Dermis microvascular lymphatic vessel endothelial cell (primary cell): ENCODE data around the gene SLC35F3. TPM values are rescaled to one million over a fixed set of nuclear protein-coding genes. Genes with fewer than 3 reads are reported as not detected.

ENCODE experiments used
- DNase-seq, 2 donors: peaks; one replicate each; pipeline versions ENCODE4 v3.0.0 to v3.0.0-alpha.2; 2010; ENCODE audit warnings: low read depth in 2 of 2
- total RNA-seq: library from RNA; depleted of rRNA; stranded (reverse); fragments of >200 nt; gene quantifications from 2 replicates; pipeline ENCODE4 v1.2.1, GENCODE V29; 2014

Gene SLC35F3
- total RNA-seq, 1 donor from 2014 or later, result not detected

DNA sequence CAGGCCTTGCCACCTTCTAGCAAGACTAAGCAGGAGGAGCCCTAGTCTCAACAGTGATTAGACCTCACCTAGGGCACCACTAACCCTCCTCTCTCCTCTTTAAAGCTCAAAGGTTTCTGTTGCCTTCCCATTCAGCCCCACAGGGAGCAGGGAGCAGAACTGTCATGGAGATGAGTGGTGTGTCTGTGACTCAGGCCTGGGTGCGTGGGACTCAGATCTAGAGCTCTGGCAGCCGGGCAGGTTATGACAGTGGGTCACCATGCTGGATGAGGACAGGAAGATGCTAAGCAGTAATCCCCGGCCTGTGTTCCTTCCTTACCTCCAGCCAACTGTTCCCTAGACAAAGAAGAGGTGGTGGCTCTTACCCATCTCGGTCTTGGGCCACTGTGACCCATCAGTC is 408.7 kb downstream of the SLC35F3 start:
- no peak for DNase-seq

DNA sequence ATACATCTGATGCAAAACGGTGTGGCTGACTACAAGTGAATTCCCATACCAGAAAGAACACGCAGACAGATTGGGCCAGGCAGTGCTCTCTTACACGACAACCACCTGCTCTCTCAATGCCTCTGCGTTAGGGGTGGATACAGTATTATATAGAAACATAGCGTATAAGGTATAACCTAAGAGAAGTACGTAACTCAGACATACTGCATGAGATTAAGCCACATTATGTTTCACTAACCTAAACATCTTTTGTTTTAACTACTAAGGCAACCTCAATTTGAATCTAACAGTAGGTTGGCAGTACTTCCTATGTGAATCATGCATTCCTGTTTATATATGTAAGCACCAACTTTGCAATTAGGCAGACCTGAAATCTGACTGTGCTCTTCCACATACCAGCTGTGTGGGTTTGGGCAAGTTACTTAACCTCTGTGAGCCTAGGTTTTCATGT is 410.6 kb downstream of the SLC35F3 start:
- DNase-seq, result peak; percentile 20 to 26

DNA sequence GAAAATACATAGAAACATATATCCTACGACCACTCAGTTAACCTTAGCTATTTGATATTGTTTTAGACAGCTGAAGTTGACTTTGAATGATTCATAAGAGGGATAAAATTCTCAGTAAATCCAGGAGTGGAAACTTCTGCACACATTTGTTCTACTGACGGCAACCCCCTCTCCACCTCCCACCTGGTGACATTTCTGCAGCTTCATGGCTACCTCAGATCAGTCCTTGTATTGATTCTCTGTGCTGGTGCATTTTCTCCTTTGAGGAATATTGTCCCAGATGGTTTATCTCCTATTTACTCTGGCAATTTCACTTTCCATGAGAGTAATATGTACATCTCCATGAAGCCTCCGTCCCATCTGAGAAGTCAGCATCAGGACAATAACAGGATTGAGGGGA is 411.1 kb downstream of the SLC35F3 start:
- no peak for DNase-seq

DNA sequence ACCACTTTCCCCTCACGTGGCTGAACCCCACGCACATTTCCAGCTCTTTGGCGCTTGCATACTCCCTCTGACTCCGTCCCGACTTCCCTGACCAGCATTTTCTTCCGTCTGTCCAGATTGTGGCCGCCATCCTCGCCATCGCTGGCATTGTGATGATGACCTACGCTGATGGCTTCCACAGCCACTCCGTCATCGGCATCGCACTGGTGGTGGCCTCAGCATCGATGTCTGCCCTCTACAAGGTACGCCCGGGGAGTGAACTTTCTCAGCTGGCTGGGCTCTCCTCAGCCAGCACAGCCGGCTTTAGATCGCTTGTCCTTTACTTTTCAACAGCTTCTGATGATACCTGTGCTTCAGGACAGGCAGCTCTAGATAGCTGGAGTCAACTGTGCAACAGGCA is 412.0 kb downstream of the SLC35F3 start:
- DNase-seq, result no peak

DNA sequence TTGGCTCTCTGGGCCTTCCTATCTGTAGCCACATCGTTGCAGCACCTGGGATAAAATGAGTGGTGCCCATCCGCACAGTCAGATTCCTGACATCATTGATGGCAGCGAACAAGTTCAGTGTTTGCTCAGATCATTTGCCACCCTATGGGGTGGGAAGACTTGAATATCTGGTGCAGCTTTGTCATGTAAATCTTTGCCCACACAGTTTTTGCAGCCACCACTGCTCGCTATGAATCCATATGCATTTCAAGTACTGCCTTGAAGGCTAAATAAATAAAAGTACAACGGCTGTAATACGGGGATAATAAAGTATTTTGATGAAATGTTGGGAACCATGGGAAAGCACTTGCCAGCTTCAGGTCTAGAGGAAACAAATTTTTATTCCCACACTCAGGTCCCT is 412.5 kb downstream of the SLC35F3 start:
- no peak for DNase-seq

DNA sequence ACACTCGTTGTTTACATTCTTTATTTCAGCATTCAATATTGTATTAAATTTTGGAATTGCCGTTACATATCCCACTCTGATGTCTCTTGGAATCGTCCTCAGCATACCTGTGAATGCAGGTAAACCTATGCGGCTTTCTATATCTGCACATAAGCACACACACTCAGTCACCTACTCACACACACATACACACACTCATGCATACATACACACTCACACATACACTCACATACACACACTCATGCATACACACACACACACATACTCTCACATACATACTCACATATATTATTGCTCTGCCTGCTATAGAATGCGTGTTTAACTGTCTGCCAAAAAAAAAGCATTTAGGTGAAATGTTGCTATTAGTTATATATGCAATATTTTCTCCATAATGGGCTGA is 415.6 kb downstream of the SLC35F3 start:
- no peak for DNase-seq

DNA sequence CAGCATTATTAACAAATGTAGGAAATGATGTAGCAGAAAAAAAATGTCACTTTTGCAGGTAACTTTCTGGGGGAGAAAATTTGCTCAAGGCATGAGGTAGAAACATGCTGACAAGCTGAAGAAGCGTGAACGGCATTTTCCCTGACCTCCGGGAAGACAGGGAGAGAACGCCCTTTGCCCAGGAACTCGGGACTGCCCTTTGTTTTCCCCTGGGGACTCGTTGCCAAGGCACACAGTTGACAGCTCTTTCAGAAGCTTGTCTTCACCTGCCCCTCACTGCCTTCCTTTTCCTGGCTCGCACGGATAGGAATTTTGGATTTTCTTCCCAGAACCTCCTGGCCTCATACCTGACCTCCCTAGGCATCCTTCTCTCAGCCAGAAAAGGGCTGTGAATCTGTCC is 416.1 kb downstream of the SLC35F3 start:
- no peak for DNase-seq

DNA sequence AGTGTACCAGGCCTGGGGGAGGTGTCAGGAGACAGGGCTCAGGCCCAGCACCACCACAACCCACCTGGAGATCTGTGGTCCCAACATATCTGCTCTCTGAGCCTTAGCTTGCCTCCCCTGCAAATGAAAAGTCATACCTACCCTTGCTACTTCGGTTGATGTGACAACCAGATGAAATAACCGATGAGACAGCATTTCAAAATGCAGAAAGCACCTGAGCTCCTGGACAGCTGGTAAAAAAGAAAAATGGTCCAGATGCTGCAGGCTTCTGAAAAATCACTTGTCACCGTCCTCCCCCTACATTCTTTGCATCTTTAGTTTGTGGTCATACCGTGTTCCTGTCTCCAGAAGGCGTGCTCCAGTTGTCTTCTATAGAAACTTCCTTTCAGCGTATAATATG is 416.8 kb downstream of the SLC35F3 start:
- no peak for DNase-seq

DNA sequence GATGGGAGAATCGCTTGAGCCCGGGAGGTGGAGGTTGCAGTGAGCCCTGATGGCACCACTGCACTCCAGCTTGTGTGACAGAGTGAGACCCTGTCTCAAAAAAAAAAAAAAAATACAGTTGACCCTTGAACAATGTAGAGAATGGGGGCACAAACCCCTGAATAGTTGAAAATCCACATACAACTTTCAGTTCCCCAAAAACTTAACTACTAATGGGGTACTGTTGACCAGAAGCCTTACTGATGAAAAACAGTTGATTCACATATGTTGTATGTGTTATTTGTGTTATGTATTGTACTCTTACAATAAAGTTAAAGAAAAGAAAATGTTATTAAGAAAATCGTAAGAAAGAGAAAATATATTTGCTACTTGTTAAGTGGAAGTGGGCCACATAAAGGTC is 417.6 kb downstream of the SLC35F3 start:
- no peak for DNase-seq

DNA sequence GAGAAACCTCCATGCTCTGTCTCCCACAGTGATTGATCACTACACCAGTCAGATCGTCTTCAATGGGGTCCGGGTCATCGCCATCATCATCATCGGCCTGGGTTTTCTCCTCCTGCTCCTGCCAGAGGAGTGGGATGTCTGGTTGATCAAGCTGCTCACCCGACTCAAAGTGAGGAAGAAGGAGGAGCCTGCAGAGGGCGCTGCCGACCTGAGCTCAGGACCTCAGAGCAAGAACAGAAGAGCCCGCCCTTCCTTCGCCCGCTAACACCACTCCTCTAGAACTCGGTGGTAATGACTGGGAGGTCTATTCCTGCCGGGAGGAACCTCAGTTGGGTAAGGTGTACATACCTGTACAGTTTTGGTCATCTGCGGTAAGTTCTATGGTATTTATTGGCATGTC is 418.5 kb downstream of the SLC35F3 start:
- peak in 1 of 2 donors; percentile 47 for DNase-seq

DNA sequence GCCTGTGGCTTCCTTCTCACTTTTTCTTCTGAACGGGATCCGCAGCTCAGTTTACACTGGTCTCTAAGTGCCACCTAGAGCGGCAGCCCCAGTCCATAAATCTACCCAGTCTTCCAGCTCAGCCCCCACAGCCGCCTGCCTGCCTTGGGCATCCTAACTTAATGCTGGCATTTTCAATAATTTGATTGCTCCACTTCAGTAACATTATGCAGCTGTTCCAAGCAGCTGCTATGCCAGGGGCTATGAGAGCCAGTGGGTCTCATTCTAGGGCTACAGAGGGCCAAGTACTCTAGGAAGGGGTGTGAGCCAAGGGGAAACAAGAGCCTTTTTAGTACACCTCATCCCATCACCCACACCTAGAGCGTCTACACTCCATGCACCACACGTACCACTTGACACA is 420.3 kb downstream of the SLC35F3 start:
- no peak for DNase-seq

DNA sequence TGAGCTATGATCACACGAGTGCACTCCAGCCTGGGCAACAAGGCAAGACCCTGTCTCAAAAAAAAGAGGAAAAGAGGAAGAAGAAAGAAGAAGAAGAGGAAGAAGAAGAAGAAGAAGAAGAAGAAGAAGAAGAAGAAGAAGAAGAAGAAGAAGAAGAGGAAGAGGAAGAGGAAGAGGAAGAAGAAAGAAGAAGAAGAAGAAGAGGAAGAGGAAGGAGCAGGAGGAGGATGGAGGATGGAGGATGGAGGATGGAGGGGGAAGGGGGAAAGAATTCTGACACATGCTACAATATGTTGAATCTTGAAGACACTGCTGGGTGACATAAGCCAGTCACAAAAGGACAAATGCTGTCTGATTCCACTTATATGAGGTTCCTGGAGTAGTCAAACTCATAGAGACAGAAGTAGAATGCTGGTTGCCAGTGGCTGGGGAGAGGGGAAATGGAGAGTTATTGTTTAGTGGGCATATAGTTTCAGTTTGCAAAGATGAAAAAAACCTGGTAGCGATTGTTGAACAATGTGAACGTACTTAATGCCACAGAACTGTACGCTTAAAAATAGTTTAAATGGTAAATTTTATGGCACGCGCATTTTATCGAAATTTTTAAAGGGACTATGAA is 421.5 kb downstream of the SLC35F3 start:
- no peak for DNase-seq

DNA sequence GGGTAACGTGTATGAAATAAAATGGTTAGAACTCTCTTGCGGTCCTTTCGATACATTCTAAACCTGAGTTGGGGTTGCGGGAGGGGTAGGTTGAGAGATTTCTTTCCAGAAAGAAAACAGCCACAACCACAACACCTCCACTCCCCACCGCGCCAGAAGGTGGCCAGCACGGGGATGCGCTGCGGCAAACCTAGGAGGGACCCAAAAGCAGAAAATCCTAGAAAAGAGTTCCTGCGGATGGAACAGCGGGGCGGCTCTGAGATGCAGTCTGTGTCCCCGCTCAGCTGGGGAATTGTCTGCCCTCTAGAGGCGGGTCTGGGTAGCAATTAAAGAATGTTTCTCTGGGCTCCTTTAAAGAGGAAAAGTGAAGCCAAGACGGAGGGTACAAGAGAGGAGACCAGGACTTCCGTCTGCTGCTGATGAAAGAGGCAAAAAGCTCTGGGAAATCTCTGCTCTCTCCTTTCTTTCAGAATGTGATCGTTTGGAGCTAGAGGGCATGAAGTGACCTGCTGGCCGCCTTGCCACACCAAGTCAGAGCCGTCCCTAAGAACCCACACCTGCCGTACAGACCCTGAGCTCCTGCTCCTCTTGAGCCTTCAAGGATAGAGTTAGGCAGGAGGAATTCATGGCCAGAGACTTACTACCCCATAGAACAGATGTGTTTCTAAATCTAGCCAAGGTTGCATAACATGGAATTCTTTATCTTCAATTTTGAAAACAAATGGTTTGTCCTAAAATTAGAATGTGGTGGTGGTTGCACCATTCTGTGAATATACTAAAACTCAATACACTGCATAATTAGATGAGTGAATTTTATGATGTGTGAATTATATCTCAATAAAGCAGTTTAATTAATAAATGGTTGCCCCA is 422.3 kb downstream of the SLC35F3 start:
- peak in 1 of 2 donors; percentile 47 for DNase-seq

DNA sequence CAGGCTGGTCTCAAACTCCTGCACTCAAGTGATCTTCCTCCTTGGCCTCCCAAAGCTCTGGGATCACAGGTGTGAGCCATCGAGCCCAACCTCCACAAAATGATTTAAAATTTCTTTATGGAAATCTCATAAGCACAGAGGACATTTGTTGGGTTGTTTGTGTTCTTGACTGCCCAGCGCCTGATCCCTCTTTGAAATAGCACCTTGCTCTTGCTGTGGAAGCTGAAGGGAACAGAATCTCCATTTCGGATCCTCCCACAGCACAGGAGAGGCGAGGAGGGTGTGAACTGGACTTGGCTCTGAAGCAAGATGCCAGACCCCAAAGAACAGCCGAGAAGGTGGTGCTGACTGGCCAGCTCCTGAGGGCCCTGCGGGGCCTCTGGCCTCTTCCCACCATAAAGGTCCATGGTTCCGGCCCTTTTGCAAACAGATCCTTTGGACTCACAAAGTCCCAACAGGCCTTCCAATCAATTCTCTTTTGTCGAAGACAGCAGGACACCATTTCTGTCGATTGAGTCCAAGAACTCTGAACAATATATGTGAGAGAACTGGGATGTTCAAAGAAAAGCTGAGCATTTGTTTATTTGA is 423.2 kb downstream of the SLC35F3 start:
- no peak for DNase-seq

DNA sequence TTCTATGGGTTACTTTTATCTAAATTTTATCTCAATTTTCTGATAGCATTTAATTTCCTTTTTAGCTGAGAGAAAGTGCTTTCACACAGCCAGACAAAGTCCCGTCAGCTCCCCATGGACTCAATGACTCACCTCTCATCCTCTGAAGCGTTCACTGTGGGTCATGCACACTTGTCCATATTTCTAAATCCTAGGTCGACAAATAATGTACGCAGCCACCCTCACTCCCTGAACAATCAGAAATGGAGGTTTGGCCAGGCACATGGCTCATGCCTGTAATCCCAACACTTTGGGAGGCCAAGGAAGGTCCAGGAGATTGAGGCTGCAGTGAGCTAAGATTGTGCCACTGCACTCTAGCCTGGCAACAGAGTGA is 426.4 kb downstream of the SLC35F3 start:
- no peak for DNase-seq

DNA sequence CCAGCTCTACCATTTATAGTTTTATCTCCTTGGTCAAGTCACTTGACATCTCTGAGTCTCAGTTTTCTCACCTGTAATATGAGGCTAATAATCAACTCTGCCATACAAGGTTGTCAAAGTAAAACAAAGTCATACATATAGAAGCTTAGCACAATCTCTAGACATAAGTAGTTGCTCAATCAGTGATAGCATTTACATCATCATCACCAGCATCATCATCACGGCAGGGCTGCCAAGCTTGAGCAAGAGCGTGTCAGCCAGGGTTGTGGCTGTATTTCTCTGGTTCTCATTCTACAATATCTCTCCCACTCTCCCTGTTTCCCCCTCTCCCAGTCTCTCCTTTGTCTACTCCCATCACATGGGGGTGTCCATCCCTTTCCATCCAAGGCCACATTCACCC is 427.0 kb downstream of the SLC35F3 start:
- no peak for DNase-seq

DNA sequence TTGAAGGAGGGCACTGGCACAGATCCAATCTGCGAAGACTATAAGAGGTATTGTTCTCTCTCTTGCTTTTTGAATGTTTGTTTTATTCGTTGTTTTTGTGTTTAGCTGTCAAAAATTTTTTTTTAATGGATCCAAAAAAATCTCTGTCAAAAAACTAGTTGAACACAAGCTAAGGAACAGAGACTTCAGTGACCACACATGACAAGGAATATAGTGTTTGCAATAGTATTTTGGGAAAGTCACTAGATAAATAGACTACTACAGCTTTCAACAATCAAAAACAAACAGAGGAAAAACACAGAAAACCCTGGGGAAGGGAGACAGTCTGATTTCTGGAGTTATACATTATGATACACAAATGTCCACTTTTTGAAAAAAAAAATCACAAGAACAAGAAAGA is 431.9 kb downstream of the SLC35F3 start:
- no peak for DNase-seq

DNA sequence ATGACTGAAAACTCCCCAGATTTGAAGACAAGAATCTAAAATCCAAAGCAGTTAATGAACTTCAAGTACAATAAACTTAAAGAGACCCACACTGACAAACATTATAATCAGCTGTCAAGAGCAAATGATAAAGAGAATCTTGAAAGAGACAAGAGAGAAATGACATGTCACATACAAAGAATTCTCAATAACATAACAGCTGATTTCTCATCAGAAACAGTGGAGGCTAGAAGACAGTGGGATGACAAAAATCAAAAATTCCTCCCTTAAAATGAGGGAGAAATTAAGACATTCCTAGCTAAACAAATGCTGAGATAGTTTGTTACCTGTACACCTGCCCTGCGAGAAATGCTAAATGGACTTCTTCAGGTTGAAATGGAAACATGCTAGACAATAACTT is 432.8 kb downstream of the SLC35F3 start:
- DNase-seq, result no peak

DNA sequence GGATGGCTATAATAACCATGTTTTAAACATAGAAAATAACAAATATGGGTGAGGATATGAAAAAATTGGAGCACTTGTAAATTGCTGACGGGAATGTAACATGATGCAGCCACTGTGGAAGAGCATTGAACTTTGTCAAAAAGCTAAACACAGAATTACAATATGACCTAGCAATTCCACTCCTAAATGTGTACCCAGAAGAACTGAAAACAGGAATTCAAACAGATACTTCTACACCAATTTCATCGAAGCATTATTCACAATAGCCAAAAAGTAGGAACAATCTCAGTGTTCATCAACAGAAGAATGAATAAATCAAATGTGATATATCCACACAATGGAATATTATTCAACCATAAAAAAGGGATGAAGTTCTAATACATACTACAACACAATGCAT is 436.1 kb downstream of the SLC35F3 start:
- DNase-seq, result no peak

DNA sequence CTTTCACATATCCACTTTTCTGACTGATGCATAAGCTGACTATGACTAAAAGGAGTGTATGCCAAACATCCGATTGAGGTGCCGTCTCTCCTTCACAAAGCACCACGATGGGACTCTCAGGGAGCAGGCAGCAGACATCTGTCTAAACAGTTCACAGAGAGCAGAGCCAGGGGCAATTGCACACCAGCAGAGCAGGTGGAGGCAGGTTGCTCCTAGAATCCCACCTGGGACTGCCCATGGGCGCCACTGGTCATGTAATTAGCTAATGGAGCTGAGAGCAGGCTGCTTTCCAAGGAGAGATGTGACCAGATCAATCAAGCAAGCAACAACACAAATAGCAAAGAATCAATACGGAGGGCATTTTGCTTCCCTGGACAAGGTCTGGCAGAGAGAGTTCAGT is 438.3 kb downstream of the SLC35F3 start:
- no peak for DNase-seq

DNA sequence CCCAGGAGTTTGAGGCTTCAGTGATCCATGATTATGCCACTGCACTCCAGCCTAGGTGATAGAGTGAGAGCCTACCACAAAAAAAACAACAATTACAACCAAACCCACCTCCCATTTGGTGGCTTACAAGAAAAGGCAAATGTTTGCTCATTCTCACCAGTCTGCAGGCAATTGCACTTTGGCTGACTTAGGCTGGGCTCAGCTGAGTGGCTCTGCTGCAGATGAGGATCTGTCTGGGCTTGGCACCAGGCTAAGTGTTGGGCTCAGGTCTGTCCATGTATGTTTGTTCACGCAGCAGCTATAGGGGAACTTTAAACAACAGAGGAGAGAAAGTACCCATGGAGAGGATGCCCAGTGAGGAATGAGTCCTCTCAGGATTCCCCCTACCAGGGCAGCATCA is 440.8 kb downstream of the SLC35F3 start:
- no peak for DNase-seq

DNA sequence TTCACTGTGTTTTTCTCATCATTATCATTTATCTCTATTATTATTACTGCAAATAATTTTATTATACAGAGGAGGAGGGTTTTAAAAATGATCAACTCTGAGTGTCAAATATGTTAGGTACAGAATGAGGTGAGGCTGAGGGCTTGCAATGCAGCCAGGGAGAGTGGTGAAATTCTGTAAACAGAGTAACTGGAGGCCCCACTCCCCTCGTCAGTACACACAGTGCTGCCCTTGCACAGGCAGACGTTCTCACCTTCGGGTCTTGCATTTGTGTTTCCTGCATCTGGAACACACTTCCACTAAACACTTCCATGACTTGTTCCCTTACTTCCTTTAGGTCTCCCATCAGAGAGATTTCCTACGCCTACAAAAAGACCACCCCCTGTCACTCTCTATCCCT is 444.5 kb downstream of the SLC35F3 start:
- no peak for DNase-seq
